ENCODE results near the gene HERC3. TPM values are rescaled to one million over a fixed set of nuclear protein-coding genes. Genes with fewer than 3 reads are reported as not detected.
A peak's percentile ranks its signal among the peaks of the same experiment; 100 is the strongest.

The HERC3 gene
- polyA plus RNA-seq, 3 donors, result 30.5 to 36.9 (median 36.7) TPM

DNA sequence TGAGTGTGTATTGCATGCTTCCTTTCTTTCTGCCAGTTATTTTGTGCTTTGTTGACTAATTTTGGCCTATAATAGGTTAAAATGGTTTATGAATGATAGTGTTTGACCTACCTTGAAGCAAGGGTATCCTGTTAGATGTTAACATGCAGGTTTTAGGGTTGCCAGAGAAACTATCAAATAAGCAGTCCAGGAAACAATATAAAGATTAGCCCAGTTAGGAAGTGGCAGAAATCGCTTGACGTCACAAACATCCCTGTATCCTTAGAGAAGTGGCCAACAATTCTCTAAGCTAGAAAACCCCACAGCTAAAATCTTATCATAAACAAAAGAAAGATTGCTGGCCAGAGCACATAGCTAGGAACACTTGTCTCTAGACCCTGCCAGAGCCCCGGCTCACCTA, 101.5 kb downstream of the HERC3 start:
- Mint-ChIP-seq H3K36me3 (peaks cover 65 to 77% of the 10 kb centered on the region in 2 donors), H3K27me3 (ENCODE audit: low read depth in 3 of 3) (no peaks in the 10 kb centered on the region), H3K4me3 (no peak overlapping the region), H3K4me1 (peaks cover 10% of the 10 kb centered on the region), H3K27ac (no peak overlapping the region), H3K9me3 (peaks cover 0 to 4% (median 0%) of the 10 kb centered on the region in 7 donors)
- intact Hi-C loops (cut with micrococcal nuclease), result no loop called here
- 100% methylated on average over 3 of the region's 3 CpGs for WGBS (ENCODE audit: insufficient coverage)
- no peak overlapping the region for H2AFZ ChIP-seq (ENCODE audit: insufficient read depth, low read depth, low read length, poor library complexity, severe bottlenecking)
- H3K4me3 ChIP-seq (replicated peaks in 1 of 3; ENCODE audit: low read depth in 2 of 3, low read length in 3 of 3), result no peak overlapping the region
- no peak for DNase-seq
- no peaks in the 10 kb centered on the region for H3K27me3 ChIP-seq (ENCODE audit: control insufficient read depth in 2 of 2, insufficient read depth in 2 of 2, low read length in 2 of 2)
- H3K9me3 ChIP-seq (replicated peaks in 1 of 2; ENCODE audit: control insufficient read depth in 1 of 2, insufficient read depth in 1 of 2, low read length in 2 of 2), result no peaks in the 10 kb centered on the region
- TF ChIP-seq, protein P1, sequence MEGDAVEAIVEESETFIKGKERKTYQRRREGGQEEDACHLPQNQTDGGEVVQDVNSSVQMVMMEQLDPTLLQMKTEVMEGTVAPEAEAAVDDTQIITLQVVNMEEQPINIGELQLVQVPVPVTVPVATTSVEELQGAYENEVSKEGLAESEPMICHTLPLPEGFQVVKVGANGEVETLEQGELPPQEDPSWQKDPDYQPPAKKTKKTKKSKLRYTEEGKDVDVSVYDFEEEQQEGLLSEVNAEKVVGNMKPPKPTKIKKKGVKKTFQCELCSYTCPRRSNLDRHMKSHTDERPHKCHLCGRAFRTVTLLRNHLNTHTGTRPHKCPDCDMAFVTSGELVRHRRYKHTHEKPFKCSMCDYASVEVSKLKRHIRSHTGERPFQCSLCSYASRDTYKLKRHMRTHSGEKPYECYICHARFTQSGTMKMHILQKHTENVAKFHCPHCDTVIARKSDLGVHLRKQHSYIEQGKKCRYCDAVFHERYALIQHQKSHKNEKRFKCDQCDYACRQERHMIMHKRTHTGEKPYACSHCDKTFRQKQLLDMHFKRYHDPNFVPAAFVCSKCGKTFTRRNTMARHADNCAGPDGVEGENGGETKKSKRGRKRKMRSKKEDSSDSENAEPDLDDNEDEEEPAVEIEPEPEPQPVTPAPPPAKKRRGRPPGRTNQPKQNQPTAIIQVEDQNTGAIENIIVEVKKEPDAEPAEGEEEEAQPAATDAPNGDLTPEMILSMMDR (IDR thresholded peaks at IDR 0.05), result no peak
- H4K20me1 ChIP-seq (ENCODE audit: insufficient read depth, low read length), result peaks cover 12% of the 10 kb centered on the region
- peaks cover 52 to 91% of the 10 kb centered on the region in 2 donors for H3K36me3 ChIP-seq (replicated peaks in 1 of 2; ENCODE audit: control insufficient read depth in 1 of 2, insufficient read depth in 2 of 2, low read length in 2 of 2)
- H3K79me2 ChIP-seq (ENCODE audit: insufficient read depth, low read length), result no peaks in the 10 kb centered on the region
- no peak overlapping the region for H3K9ac ChIP-seq (ENCODE audit: insufficient read depth, low read length, poor library complexity, severe bottlenecking)
- no peak overlapping the region for H3K4me2 ChIP-seq (replicated peaks; ENCODE audit: extremely low read depth, low read length, poor library complexity, severe bottlenecking)
- H3K27ac ChIP-seq (ENCODE audit: low read depth in 1 of 2, low read length in 2 of 2), result no peak overlapping the region
- peaks cover 5% of the 10 kb centered on the region in 2 donors for H3K4me1 ChIP-seq (ENCODE audit: control insufficient read depth in 1 of 2, insufficient read depth in 2 of 2, low read length in 2 of 2)

DNA sequence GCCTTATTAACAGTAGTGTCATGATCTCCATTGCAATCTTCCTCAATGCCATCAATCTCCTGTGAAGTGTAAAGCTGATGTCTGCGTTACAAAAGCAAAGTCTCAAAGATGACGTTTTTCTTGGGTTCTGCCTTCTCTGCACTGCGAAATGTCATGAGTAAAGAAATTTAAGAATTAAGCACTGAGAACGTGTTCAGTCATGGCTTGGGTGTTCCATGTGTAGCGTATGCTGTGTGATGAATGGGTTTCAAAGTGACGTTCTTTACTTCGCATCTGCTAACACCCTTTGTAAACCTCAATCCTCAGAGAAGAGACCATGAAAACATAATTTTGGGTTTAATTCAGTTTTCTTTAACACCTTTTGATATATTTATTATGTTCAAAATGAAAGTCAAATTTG, 104.3 kb downstream of the HERC3 start:
- Histone ChIP-seq H3K27me3 (ENCODE audit: control insufficient read depth in 2 of 2, insufficient read depth in 2 of 2, low read length in 2 of 2) (no peaks in the 10 kb centered on the region), H3K4me2 (replicated peaks; ENCODE audit: extremely low read depth, low read length, poor library complexity, severe bottlenecking) (peak overlapping the region; percentile 68), H3K79me2 (ENCODE audit: insufficient read depth, low read length) (no peaks in the 10 kb centered on the region), H4K20me1 (ENCODE audit: insufficient read depth, low read length) (peaks cover 9% of the 10 kb centered on the region), H3K36me3 (replicated peaks in 1 of 2; ENCODE audit: control insufficient read depth in 1 of 2, insufficient read depth in 2 of 2, low read length in 2 of 2) (peaks cover 36 to 78% of the 10 kb centered on the region in 2 donors), H3K9ac (ENCODE audit: insufficient read depth, low read length, poor library complexity, severe bottlenecking) (no peak overlapping the region), H3K9me3 (replicated peaks in 1 of 2; ENCODE audit: control insufficient read depth in 1 of 2, insufficient read depth in 1 of 2, low read length in 2 of 2) (no peaks in the 10 kb centered on the region), H3K4me3 (replicated peaks in 1 of 3; ENCODE audit: low read depth in 2 of 3, low read length in 3 of 3) (no peak overlapping the region), H3K4me1 (ENCODE audit: control insufficient read depth in 1 of 2, insufficient read depth in 2 of 2, low read length in 2 of 2) (peaks cover 5% of the 10 kb centered on the region in 2 donors), H2AFZ (ENCODE audit: insufficient read depth, low read depth, low read length, poor library complexity, severe bottlenecking) (no peak overlapping the region), H3K27ac (ENCODE audit: low read depth in 1 of 2, low read length in 2 of 2) (no peak overlapping the region)
- 84% methylated on average over 3 of the region's 7 CpGs for WGBS (ENCODE audit: insufficient coverage)
- peak overlapping the region; percentile 81 to 88 for H3K4me3 Mint-ChIP-seq
- intact Hi-C loops (cut with micrococcal nuclease), result no loop called here
- peaks cover 46 to 58% of the 10 kb centered on the region in 2 donors for H3K36me3 Mint-ChIP-seq
- peaks cover 0 to 4% (median 0%) of the 10 kb centered on the region in 7 donors for H3K9me3 Mint-ChIP-seq
- TF ChIP-seq, protein P1 (IDR thresholded peaks at IDR 0.05), result no peak
- peaks cover 10% of the 10 kb centered on the region for H3K4me1 Mint-ChIP-seq
- no peak for DNase-seq
- no peak overlapping the region for H3K27ac Mint-ChIP-seq
- no peaks in the 10 kb centered on the region for H3K27me3 Mint-ChIP-seq (ENCODE audit: low read depth in 3 of 3)
